ENCODE measurements around the gene WNT1.

Gene WNT1

GRCh38 chr12:48978291-48978740 lies at the start of gene WNT1:
TSS of gene WNT1 (plus strand) at chr12:48978322. CDS start at chr12:48978651, 329 bp downstream.
- DNase-seq (ENCODE audit: low spot score): no peak

- no peak for DNase-seq (ENCODE audit: low spot score)
Observed at GRCh38 chr12:48929551-48929950, 48.6 kb upstream of the WNT1 start.

- DNase-seq (ENCODE audit: low spot score): no peak
Observed at GRCh38 chr12:48930475-48930874, 47.6 kb upstream of the WNT1 start.

- DNase-seq (ENCODE audit: low spot score): no peak
Observed at GRCh38 chr12:48932878-48933277, 45.2 kb upstream of the WNT1 start.

- DNase-seq (ENCODE audit: low spot score): no peak
Observed at GRCh38 chr12:48933664-48934311, 44.3 kb upstream of the WNT1 start.

GRCh38 chr12:48934312-48934706 lies 43.8 kb upstream of the WNT1 start:
- no peak for DNase-seq (ENCODE audit: low spot score)

- DNase-seq (ENCODE audit: low spot score): peak; percentile 81
Observed at GRCh38 chr12:48936379-48936979, 41.6 kb upstream of the WNT1 start.

- DNase-seq (ENCODE audit: low spot score): no peak
Observed at GRCh38 chr12:48937170-48937569, 41.0 kb upstream of the WNT1 start.

- DNase-seq (ENCODE audit: low spot score): no peak
Observed at GRCh38 chr12:48938805-48939204, 39.3 kb upstream of the WNT1 start.

GRCh38 chr12:48940181-48940580 lies 37.9 kb upstream of the WNT1 start:
- DNase-seq (ENCODE audit: low spot score): no peak

- DNase-seq (ENCODE audit: low spot score): no peak
Observed at GRCh38 chr12:48943221-48943620, 34.9 kb upstream of the WNT1 start.

GRCh38 chr12:48946205-48946604 lies 31.9 kb upstream of the WNT1 start:
- no peak for DNase-seq (ENCODE audit: low spot score)

- no peak for DNase-seq (ENCODE audit: low spot score)
Observed at GRCh38 chr12:48946943-48947342, 31.2 kb upstream of the WNT1 start.

- no peak for DNase-seq (ENCODE audit: low spot score)
Observed at GRCh38 chr12:48947727-48948126, 30.4 kb upstream of the WNT1 start.

- DNase-seq (ENCODE audit: low spot score): no peak
Observed at GRCh38 chr12:48952691-48953090, 25.4 kb upstream of the WNT1 start.

- DNase-seq (ENCODE audit: low spot score): no peak
Observed at GRCh38 chr12:48954061-48954460, 24.1 kb upstream of the WNT1 start.

- no peak for DNase-seq (ENCODE audit: low spot score)
Observed at GRCh38 chr12:48954841-48955501, 23.2 kb upstream of the WNT1 start.

GRCh38 chr12:48956279-48957140 lies 21.6 kb upstream of the WNT1 start:
- DNase-seq (ENCODE audit: low spot score): peak; percentile 92

- DNase-seq (ENCODE audit: low spot score): peak; percentile 97
Observed at GRCh38 chr12:48957141-48958048, 20.7 kb upstream of the WNT1 start, which contains the start of gene ARF3. TSS of gene ARF3 (minus strand) at chr12:48957487. CDS start at chr12:48941095, 16,392 bp downstream.

- no peak for DNase-seq (ENCODE audit: low spot score)
Observed at GRCh38 chr12:48958049-48958388, 20.1 kb upstream of the WNT1 start.

GRCh38 chr12:48960834-48961233 lies 17.3 kb upstream of the WNT1 start:
- no peak for DNase-seq (ENCODE audit: low spot score)

Data from left forelimb (tissue), 1 donor.